NOMO-1 (cell line): Measurements from ENCODE around the gene H6PD.

Experiments
- DNase-seq, 2 experiments: peaks; one replicate each; lab custom pipeline; 2025; ENCODE audit not compliant: unreplicated experiment in 2 of 2; lab: John Stamatoyannopoulos, UW

Gene H6PD

GRCh38 chr1:9271861-9272595 is 37.5 kb downstream of the H6PD start:
- DNase-seq = no peak

GRCh38 chr1:9273177-9273576 is 38.6 kb downstream of the H6PD start:
- no peak for DNase-seq

GRCh38 chr1:9275161-9275560 is 40.6 kb downstream of the H6PD start:
- DNase-seq = no peak

GRCh38 chr1:9275567-9276034 is 41.0 kb downstream of the H6PD start:
- peak; percentile 96 to 97 for DNase-seq

GRCh38 chr1:9278116-9278515 is 43.5 kb downstream of the H6PD start:
- no peak for DNase-seq

- DNase-seq = no peak
Measured at GRCh38 chr1:9278585-9279153, 44.1 kb downstream of the H6PD start.

- peak in 1 of 2 experiments; percentile 16 for DNase-seq
Measured at GRCh38 chr1:9279172-9279840, 44.7 kb downstream of the H6PD start.

- peak in 1 of 2 experiments; percentile 9 for DNase-seq
Measured at GRCh38 chr1:9280015-9280860, 45.7 kb downstream of the H6PD start.

- peak in 1 of 2 experiments; percentile 8 for DNase-seq
Measured at GRCh38 chr1:9281071-9281827, 46.7 kb downstream of the H6PD start.

- DNase-seq = no peak
Measured at GRCh38 chr1:9281908-9282695, 47.5 kb downstream of the H6PD start.

GRCh38 chr1:9282696-9282955 is 48.1 kb downstream of the H6PD start:
- no peak for DNase-seq

GRCh38 chr1:9284061-9284460 is 49.5 kb downstream of the H6PD start:
- DNase-seq = no peak

GRCh38 chr1:9286556-9286955 is 52.0 kb downstream of the H6PD start:
- DNase-seq = no peak

GRCh38 chr1:9289090-9289534 is 54.5 kb downstream of the H6PD start:
- peak in 1 of 2 experiments; percentile 61 for DNase-seq

- DNase-seq = peak; percentile 62 to 88
Measured at GRCh38 chr1:9289711-9290485, 55.3 kb downstream of the H6PD start.

GRCh38 chr1:9291914-9292360 is 57.4 kb downstream of the H6PD start:
- DNase-seq = no peak

- DNase-seq = peak; percentile 62 to 69
Measured at GRCh38 chr1:9292361-9293240, 58.0 kb downstream of the H6PD start, which contains the start of gene SPSB1. TSS of gene SPSB1 (plus strand) at chr1:9292894. CDS start at chr1:9355892, 62,998 bp downstream.

- no peak for DNase-seq
Measured at GRCh38 chr1:9293241-9293532, 58.6 kb downstream of the H6PD start.
